SU-DHL-6 (cell line): ENCODE data around the gene STK39.

Experiments used
- H2AFZ ChIP-seq: fragments of 200-600 bp; sonication (generic); 2 replicates; pipeline ENCODE4 v1.6.1; 2014; ENCODE audit warnings: low read depth, mild to moderate bottlenecking, moderate library complexity, mixed read lengths, antibody characterized with exemption, low read length; ENCODE audit not compliant: severe bottlenecking
- H3F3A ChIP-seq: fragments of 200-600 bp; shearing (Covaris generic); 2 replicates; pipeline ENCODE4 v1.6.0; 2016; ENCODE audit warnings: antibody characterized with exemption, mild to moderate bottlenecking; ENCODE audit not compliant: insufficient read depth
- H3K27ac ChIP-seq: fragments of 200-600 bp; sonication (generic); 2 replicates; pipeline ENCODE4 v1.5.1; 2016; ENCODE audit warnings: low read depth, mild to moderate bottlenecking, low read length, moderate library complexity, mixed read lengths
- H3K27me3 ChIP-seq: fragments of 200-600 bp; sonication (generic), shearing (Covaris generic); 2 replicates; pipeline ENCODE4 v1.6.0; 2014; ENCODE audit warnings: mild to moderate bottlenecking, low read length
- H3K36me3 ChIP-seq: fragments of 200-600 bp; sonication (generic); 2 replicates; pipeline ENCODE4 v1.6.1; 2014; ENCODE audit warnings: mild to moderate bottlenecking, low read length, mixed read lengths
- H3K4me2 ChIP-seq: fragments of 300-600, 200-600 bp; shearing (Covaris generic), sonication (generic); 2 replicates; pipeline ENCODE4 v1.6.0; 2014; ENCODE audit warnings: low read length, low read depth, mild to moderate bottlenecking; ENCODE audit not compliant: poor library complexity, severe bottlenecking
- H3K4me3 ChIP-seq: fragments of 200-600 bp; sonication (generic); 2 replicates; pipeline ENCODE4 v1.5.1; 2014; ENCODE audit warnings: antibody characterized with exemption, low read length, mild to moderate bottlenecking, mixed read lengths; ENCODE audit not compliant: insufficient read depth, poor library complexity, severe bottlenecking
- H3K79me2 ChIP-seq: fragments of 200-600 bp; sonication (generic); 2 replicates; pipeline ENCODE4 v1.6.1; 2014; ENCODE audit warnings: mild to moderate bottlenecking, low read length, moderate library complexity; ENCODE audit not compliant: insufficient read depth
- H3K9ac ChIP-seq: fragments of 200-600 bp; sonication (generic); 2 replicates; pipeline ENCODE4 v1.7.0; 2014; ENCODE audit warnings: mild to moderate bottlenecking, low read length
- H3K9me2 ChIP-seq: fragments of 200-600 bp; sonication (generic); replicated peaks from 2 replicates; pipeline ENCODE4 v1.6.1; 2014; ENCODE audit warnings: low read length; ENCODE audit not compliant: insufficient read depth
- H3K9me3 ChIP-seq: fragments of 200-600 bp; sonication (generic); 2 replicates; pipeline ENCODE4 v1.6.1; 2014; ENCODE audit warnings: low read length, mixed read lengths; ENCODE audit not compliant: insufficient read depth
- H4K20me1 ChIP-seq: fragments of 200-600 bp; sonication (generic); 2 replicates; pipeline ENCODE4 v1.6.1; 2014; ENCODE audit warnings: low read depth, mild to moderate bottlenecking, antibody characterized with exemption, low read length, moderate library complexity, mixed read lengths
- CTCF ChIP-seq: fragments of 200-600 bp; sonication (generic); IDR thresholded peaks from one replicate; pipeline ENCODE4 v1.5.1; 2017; ENCODE audit warnings: antibody characterized with exemption, mild to moderate bottlenecking, low read length, moderate library complexity; ENCODE audit not compliant: insufficient read depth, poor library complexity, severe bottlenecking
- EZH2phosphoT487 ChIP-seq: fragments of 200-600 bp; sonication (generic), shearing (Covaris generic); conservative IDR thresholded peaks from 2 replicates; pipeline ENCODE4 v1.6.1; 2018; ENCODE audit warnings: mild to moderate bottlenecking, antibody characterized with exemption, low read length, moderate library complexity, mixed read lengths

Gene STK39

GRCh38 chr2:168210216-168210894 lies 37.0 kb downstream of the STK39 start:
- no peaks in the 10 kb centered on the region for H3K79me2 ChIP-seq
- H3K27me3 ChIP-seq = no peaks in the 10 kb centered on the region
- H3K4me2 ChIP-seq = no peak overlapping the region
- no peak overlapping the region for H2AFZ ChIP-seq
- H4K20me1 ChIP-seq = no peaks in the 10 kb centered on the region
- H3K9ac ChIP-seq = no peak overlapping the region
- no peak overlapping the region for H3K4me3 ChIP-seq
- H3K36me3 ChIP-seq = no peaks in the 10 kb centered on the region
- H3K9me3 ChIP-seq = no peaks in the 10 kb centered on the region
- TF ChIP-seq CTCF (no peak), EZH2phosphoT487 (no peak)
- no peaks in the 10 kb centered on the region for H3F3A ChIP-seq
- no peaks in the 10 kb centered on the region for H3K9me2 ChIP-seq
- H3K27ac ChIP-seq = no peak overlapping the region

GRCh38 chr2:168208652-168209051 lies 38.7 kb downstream of the STK39 start:
- H3K9me2 ChIP-seq = no peaks in the 10 kb centered on the region
- H2AFZ ChIP-seq = no peak overlapping the region
- H3K27ac ChIP-seq = no peak overlapping the region
- H3K9ac ChIP-seq = no peak overlapping the region
- H3K36me3 ChIP-seq = no peaks in the 10 kb centered on the region
- H3F3A ChIP-seq = no peaks in the 10 kb centered on the region
- H3K79me2 ChIP-seq = no peaks in the 10 kb centered on the region
- H3K4me3 ChIP-seq = no peak overlapping the region
- no peak overlapping the region for H3K4me2 ChIP-seq
- no peaks in the 10 kb centered on the region for H3K27me3 ChIP-seq
- TF ChIP-seq CTCF = no peak
- no peak for TF ChIP-seq EZH2phosphoT487
- H4K20me1 ChIP-seq = no peaks in the 10 kb centered on the region
- H3K9me3 ChIP-seq = no peaks in the 10 kb centered on the region

GRCh38 chr2:168207851-168208250 lies 39.5 kb downstream of the STK39 start:
- Histone ChIP-seq H3K79me2 (no peaks in the 10 kb centered on the region), H3K27ac (no peak overlapping the region), H3K27me3 (no peaks in the 10 kb centered on the region), H2AFZ (no peak overlapping the region), H3K9ac (no peak overlapping the region), H4K20me1 (no peaks in the 10 kb centered on the region), H3K4me3 (no peak overlapping the region), H3K36me3 (no peaks in the 10 kb centered on the region), H3K9me3 (no peaks in the 10 kb centered on the region), H3F3A (no peaks in the 10 kb centered on the region), H3K9me2 (no peaks in the 10 kb centered on the region), H3K4me2 (no peak overlapping the region)
- TF ChIP-seq EZH2phosphoT487 = no peak
